ELR (cell line): Measurements from ENCODE around the gene GRIK3.

Experiments used
- DNase-seq: peaks from one replicate; pipeline ENCODE4 v3.0.0-alpha.2; 2015; ENCODE audit warnings: low read depth

The GRIK3 gene

DNA sequence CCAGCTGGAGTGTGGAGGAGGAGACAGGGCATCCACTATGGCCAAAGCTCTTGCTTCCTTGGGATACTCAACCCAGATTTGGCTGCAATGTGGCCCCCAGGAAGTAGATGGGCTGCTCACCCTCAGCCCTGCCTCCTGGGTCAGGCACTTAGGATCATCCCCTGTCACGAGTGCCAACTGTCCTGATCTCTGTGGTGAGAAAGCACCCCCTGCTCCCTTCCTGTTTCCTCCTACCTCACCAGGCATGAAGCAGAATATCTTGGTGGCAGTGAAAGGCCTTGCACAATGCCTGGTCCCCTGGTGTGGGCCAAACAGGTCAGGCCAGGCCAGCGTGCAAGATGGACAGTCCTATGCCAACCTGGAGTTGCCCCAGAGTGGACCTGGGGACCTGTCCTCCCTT lies 211.7 kb downstream of the GRIK3 start:
- DNase-seq, result no peak

DNA sequence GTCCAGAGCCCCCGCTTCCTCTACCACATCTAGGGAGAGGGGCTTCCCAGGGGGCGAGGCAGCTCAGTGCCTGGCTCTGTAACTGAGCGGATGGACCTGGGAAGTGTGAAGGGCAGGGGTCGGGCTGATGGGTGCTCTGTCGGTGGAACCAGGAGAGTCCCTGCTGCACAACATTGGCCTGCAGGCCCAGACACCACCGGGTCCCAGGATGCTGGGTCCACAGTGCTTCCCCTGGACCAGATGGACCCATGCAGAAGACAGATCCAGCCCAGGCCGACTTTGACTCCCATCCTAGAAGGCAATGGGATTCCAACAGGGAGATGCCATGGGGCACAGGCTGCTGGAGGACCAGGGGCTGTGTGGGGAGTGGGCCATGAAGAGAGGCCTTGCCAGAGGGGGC lies 212.9 kb downstream of the GRIK3 start:
- no peak for DNase-seq

DNA sequence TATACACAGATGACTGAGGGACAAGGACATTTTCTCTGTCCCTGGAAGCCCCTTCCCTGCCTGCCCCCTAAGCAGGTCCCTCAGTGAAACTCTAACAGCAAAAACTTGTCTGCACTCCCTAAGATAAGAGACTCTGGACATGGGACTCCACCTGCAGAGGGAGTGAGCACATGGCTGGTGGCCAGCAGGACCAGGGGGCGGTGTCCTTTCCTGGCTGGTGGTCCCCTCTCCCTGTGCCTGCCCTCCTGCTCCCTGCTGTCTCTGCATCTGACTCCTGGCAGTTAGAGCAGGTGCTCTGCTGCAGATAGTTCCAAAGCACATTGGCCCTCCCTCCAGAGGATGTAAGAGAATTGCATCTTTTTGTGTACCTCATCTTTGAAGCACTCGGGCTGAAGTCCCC lies 215.5 kb downstream of the GRIK3 start:
- DNase-seq, result no peak

DNA sequence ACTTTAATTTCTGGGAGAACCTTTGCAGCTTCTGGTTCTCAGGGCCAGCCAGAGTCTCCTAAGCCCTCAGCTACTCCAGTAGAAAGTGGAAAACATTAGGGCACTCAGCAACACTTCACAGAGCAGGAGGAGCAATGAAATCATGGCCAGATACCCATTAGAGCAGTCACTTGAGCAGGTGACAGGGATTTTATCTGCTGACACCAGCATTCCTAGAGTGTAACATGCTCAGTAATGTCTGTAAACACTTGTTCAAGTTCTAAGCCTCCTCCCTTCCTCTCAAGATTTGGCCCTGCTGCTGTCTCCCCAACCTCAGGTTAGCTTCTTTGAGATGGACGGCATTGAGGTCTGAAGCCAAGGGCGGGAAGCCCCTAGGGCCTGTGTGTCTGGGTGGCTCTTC lies 218.0 kb downstream of the GRIK3 start:
- no peak for DNase-seq

- no peak for DNase-seq
These were observed 219.5 kb downstream of the GRIK3 start for GRCh38 chr1:36814774-36815173.

DNA sequence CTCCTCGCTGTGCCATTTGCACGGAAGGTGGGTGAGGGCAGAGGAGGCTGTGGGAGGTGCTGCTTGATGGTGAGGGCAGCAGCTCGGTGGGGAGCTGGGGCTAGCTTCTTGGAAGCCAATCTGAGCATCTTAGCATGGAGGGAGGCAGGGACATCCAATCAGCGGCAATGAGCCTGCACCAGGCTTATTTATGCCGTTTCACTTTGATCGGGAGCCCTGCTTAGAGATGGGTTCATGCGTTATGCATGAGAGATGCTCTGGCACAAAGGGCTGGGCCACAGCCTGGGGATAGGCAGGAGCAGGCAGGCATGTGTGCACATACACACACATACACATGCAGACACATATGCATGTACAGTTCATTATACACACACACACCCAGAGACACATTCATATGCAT lies 220.2 kb downstream of the GRIK3 start:
- DNase-seq, result no peak

DNA sequence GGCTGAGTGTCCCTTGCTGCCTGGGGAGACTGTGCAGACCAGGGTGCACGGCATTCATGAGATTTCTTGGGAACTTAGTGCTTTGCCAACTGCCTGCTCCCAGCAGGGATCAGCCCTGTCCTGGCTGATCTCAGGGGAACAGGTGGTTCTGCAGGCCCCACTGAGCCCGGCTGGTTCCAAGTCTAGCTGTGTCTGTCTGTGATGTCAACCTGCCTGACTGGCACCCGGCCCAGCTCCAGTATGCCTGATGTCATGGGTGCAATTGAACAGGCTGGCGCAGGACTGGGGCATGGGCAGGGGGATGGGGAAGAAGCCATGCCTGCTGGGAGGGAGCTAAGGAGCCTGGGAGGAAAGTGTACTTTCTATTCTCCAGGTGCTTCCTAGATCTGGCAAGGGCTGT lies 227.1 kb downstream of the GRIK3 start:
- no peak for DNase-seq

DNA sequence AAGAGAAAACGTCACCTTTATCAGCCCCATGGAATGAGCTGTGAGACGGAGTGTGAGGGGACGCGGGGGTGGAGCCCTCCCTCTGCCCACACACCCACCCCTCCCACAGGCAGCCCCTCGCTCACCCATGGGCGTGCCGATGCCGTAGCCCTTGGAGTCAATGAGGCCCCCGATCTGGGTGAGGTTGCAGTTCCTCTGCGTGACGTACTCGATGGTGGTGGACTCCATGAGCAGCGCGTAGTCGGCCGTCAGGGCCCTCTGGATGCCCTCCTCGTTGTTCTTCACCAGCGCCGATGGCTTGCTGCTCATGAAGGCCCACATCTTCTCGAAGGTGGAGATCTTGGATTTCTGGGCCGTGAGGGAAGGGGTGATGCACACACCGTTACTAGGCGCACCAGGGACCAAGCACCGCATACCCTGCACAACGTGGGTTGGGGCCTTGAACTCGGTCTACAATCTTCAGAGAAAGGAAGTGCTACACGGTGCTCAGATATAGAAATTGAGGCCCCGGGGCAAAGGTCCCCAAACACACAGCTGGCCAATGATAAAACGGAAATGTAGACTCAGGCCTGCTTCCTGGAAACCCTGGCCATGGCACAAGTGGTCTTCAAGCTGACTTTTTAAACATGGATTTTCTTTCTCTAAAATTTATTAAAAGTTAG lies 228.2 kb downstream of the GRIK3 start:
- DNase-seq, result no peak

GRCh38 chr1:36804669-36805314 lies 229.5 kb downstream of the GRIK3 start:
- DNase-seq, result no peak

GRCh38 chr1:36803868-36804570 lies 230.3 kb downstream of the GRIK3 start:
- DNase-seq, result no peak

GRCh38 chr1:36802018-36802417 lies 232.3 kb downstream of the GRIK3 start:
- DNase-seq, result no peak

DNA sequence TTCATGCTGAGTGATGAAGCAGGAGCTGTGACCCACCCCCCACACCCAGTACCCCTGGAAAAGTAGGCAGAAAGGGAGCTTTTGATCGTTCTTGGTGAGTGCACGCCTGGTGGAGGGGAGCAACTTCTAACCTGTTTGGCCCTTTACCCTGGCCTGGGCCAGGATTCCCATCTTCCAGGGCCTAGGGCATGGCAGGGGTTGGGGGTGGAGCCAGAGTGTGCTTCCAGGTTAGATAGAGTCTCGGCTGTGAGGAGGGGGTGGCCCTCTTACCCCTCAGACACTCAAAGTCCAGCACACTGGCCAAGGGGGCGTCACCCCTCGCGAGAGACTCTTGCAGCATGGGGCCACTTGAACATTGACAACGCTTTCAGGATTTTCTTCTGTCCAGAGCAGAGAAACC lies 236.6 kb downstream of the GRIK3 start:
- no peak for DNase-seq

- DNase-seq, result no peak
These were observed 237.6 kb downstream of the GRIK3 start for GRCh38 chr1:36796733-36797132.

- DNase-seq, result no peak
These were observed 238.2 kb downstream of the GRIK3 start for GRCh38 chr1:36796106-36796590.

GRCh38 chr1:36794460-36794859 lies 239.9 kb downstream of the GRIK3 start:
- DNase-seq, result no peak

- no peak for DNase-seq
These were observed 240.9 kb downstream of the GRIK3 start for GRCh38 chr1:36793452-36793851.

GRCh38 chr1:36792292-36792691 lies 242.0 kb downstream of the GRIK3 start:
- DNase-seq, result no peak

DNA sequence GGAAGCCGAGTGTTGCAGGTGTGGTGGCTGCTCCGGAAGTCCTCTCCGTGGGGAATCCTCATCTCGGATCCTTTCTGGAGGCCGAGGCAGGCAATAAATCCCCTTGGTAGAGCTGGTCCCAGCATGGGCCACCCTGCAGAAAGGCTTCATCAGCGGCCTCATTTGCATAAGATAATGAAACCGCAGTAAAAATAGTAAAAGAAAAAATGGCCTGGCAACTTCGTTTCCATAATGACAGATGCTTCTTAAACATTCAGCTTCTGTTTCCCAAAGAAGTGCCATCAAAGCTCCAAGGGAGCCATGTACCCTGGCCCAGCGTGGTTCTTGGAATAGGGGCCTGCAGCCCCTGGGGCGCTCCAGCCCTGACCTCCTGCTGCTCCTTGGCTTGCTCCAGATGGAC lies 244.1 kb downstream of the GRIK3 start:
- DNase-seq, result no peak

DNA sequence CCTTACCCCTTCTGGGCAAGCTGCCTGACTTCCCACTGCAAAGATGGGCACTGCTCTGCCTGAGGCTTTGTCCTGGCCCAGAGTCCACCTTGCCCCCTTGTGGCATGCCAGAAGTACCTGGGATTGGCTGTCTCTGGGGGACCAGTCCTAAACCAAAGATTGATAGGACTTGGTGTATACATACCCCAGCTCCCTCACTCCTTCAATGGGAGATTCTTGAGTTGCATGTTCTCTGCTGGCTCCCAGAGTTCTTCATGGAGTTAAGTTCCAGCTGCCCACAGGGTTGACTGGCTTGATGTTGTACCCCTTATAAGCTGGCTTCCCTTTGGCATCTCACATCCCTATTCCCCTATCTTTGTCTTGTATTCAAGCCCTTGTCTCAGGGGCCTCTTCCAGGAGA lies 244.8 kb downstream of the GRIK3 start:
- DNase-seq, result no peak

DNA sequence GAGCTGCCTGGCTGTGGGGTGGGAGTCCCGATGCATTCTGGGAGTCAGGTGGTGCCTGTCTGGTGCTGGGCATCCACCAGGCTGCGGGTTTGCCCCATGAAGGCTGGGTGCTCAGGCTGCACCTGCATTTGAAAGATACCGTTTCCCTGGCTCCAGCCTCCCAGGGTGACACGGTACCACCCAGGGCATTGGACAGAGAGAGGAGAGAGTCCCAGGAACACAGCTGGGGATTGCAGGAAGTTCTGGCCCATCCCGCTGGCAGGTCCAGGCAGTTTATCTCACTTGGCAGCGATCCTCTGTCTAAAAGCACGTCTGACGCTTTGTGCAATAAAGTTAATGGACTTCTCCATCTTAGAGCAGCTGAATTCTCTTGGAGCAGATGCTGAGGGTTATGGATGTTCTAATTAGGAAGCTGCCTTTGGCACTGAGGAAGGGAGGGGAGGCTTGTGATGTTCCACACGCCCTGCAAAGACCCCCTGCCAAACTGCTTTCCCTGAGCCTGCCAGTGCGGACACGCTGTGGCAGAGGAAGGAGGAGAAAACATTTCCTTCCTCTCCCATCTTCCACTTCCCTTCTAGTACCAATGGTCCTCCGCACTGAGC lies 246.9 kb downstream of the GRIK3 start:
- no peak for DNase-seq

DNA sequence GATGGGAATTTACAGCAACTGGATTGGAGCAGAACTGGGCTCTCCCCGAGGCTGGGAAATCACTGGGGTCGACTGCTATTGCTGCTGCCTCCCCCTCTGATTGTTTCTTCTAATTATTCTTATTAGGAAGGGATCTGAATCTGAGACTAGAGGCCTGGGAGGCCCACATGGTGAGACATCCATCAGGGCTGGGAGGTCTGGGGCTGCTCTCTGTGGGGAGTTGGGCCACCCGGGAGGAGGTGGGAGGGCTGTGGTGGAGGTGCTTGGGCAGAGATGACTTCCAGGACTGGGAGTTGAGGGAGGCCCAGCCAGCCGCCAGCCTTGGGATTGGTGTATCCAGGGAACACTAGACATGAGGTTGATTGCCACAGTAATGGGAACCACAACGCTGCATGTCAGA lies 247.9 kb downstream of the GRIK3 start:
- DNase-seq, result no peak

GRCh38 chr1:36784147-36784859 lies 250.0 kb downstream of the GRIK3 start:
- no peak for DNase-seq
